H1 (cell line): ENCODE measurements around the gene CHMP4B. TPM values are rescaled to one million over a fixed set of nuclear protein-coding genes. Genes with fewer than 3 reads are reported as not detected.

Experiments
- CHD7 ChIP-seq: fragments of 300-600 bp; sonication (generic); IDR thresholded peaks from 2 replicates; pipeline ENCODE4 v1.7.1; 2012; ENCODE audit warnings: low read length, moderate library complexity, mild to moderate bottlenecking, inconsistent platforms; ENCODE audit not compliant: insufficient replicate concordance
- EP300 ChIP-seq, 2 experiments: IDR thresholded peaks; 1 replicate in 1 of 2; 2 replicates in 1 of 2; pipeline ENCODE4 v1.6.1; 2011 to 2012; ENCODE audit warnings: low read depth in 2 of 2, low read length in 2 of 2, mild to moderate bottlenecking in 2 of 2, borderline replicate concordance in 1 of 2, inconsistent platforms in 1 of 2, moderate library complexity in 1 of 2
- HDAC2 ChIP-seq, 2 experiments: fragments of 300-600 bp in 1 of 2; sonication (generic) in 1 of 2; IDR thresholded peaks; 2 replicates each; pipeline ENCODE4 v1.6.1; 2011 to 2012; ENCODE audit warnings: low read depth in 2 of 2, low read length in 2 of 2, mild to moderate bottlenecking in 2 of 2, moderate library complexity in 2 of 2, borderline replicate concordance in 1 of 2, inconsistent platforms in 1 of 2
- KDM4A ChIP-seq: IDR thresholded peaks from one replicate; pipeline ENCODE4 v1.7.1; 2012; ENCODE audit warnings: low read depth, mild to moderate bottlenecking, moderate library complexity, low read length, inconsistent platforms; ENCODE audit not compliant: severe bottlenecking
- NRF1 ChIP-seq: IDR thresholded peaks from 2 replicates; pipeline ENCODE4 v1.6.1; 2011; ENCODE audit warnings: mild to moderate bottlenecking, low read depth, low read length, improper control_type of control experiment
- SUZ12 ChIP-seq: fragments of 200-600 bp; sonication (generic); IDR thresholded peaks from 2 replicates; pipeline ENCODE4 v1.6.1; 2012; ENCODE audit warnings: mild to moderate bottlenecking, inconsistent platforms, low read length, moderate library complexity, mixed read lengths
- TAF7 ChIP-seq: optimal IDR thresholded peaks from 2 replicates; pipeline ENCODE3; 2011; ENCODE audit warnings: low read depth, mild to moderate bottlenecking, inconsistent platforms, low read length, moderate library complexity, borderline replicate concordance
- polyA plus RNA-seq, 7 experiments: library from polyadenylated mRNA; depleted of rRNA in 3 of 7; stranded (reverse) in 5 of 7; unstranded in 2 of 7; fragments of >200 nt in 5 of 7; fragments of 200-250 nt in 2 of 7; gene quantifications; 1 replicate in 5 of 7; 2 replicates in 1 of 7; 4 replicates in 1 of 7; pipeline versions ENCODE4 v1.2.1 to v1.2.3, GENCODE V29; 2011 to 2013; ENCODE audit warnings: missing spikeins in 2 of 7, mixed read lengths in 2 of 7
- total RNA-seq: library from RNA; stranded (reverse); fragmentation: NEBNext Ultra II Directional; extraction: Animal tissue kit (Norgen Biotek cat#: 25700); gene quantifications from 2 replicates; pipeline ENCODE4 v1.2.1, GENCODE V29; 2021
- TF ChIP-seq, protein P1 (sequence below): IDR thresholded peaks from 2 replicates; pipeline ENCODE4 v1.6.1; 2012; ENCODE audit warnings: low read length, inconsistent platforms

Gene CHMP4B
- total and polyA plus RNA-seq, 2 of the 8 experiments (the other 6 are each of a cell fraction or from before 2014, with no cell fraction given): 38.6 to 66.3 TPM

DNA sequence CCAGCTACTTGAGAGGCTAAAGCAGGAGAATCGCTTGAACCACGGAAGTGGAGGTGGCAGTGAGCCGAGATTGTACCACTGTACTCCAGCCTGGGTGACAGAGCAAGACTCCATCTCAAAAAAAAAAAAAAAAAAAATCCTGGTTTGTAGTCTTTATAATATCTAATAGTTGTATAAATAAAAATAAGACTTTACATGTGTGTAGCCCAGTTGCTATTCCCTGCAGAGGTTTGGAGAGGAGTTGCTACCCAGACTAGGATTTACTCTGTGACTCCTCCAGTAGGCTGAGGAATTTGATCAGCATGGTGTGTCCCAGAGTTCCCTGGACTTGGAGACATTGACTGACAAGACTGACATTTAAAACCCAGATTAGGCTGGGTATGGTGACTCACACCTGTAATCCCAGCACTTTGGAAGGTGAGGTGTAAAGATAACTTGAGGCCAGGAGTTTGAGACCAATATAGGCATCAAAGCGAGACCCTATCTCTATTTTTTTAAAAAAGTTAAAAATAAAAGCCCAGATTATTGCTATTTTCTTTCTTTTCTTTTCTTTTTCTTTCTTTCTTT is 10.2 kb downstream of the CHMP4B start (continued):
- no peak for TF ChIP-seq CHD7
- no peak for TF ChIP-seq EP300 (IDR thresholded peaks at IDR 0.05; ENCODE audit: borderline replicate concordance in 1 of 2, low read depth in 2 of 2, low read length in 2 of 2)
- TF ChIP-seq HDAC2 (IDR thresholded peaks at IDR 0.05; ENCODE audit: borderline replicate concordance in 1 of 2, low read depth in 2 of 2, low read length in 2 of 2): no peak
- no peak for TF ChIP-seq TAF7
- TF ChIP-seq, protein P1, sequence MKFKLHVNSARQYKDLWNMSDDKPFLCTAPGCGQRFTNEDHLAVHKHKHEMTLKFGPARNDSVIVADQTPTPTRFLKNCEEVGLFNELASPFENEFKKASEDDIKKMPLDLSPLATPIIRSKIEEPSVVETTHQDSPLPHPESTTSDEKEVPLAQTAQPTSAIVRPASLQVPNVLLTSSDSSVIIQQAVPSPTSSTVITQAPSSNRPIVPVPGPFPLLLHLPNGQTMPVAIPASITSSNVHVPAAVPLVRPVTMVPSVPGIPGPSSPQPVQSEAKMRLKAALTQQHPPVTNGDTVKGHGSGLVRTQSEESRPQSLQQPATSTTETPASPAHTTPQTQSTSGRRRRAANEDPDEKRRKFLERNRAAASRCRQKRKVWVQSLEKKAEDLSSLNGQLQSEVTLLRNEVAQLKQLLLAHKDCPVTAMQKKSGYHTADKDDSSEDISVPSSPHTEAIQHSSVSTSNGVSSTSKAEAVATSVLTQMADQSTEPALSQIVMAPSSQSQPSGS: no peak
- no peak for TF ChIP-seq NRF1
- TF ChIP-seq SUZ12: no peak
- TF ChIP-seq KDM4A: no peak
